ENCODE results near the gene B4GALT3. TPM values are rescaled to one million over a fixed set of nuclear protein-coding genes. Genes with fewer than 3 reads are reported as not detected.

Gene B4GALT3
- total and polyA plus RNA-seq, 4 donors, result 25.7 to 34.6 (median 31.1) TPM

- H3K27me3 ChIP-seq (ENCODE audit: control insufficient read depth in 3 of 3, insufficient read depth in 3 of 3, low read length in 2 of 3), result no peaks in the 10 kb centered on the region
- DNase-seq (no peak), ATAC-seq (ENCODE audit: insufficient read depth, low FRiP score) (no peak)
- no peak overlapping the region for H3K27ac ChIP-seq (ENCODE audit: low read depth in 1 of 2, low read length in 1 of 2)
- no peak for TF ChIP-seq CTCF (IDR thresholded peaks at IDR 0.05; ENCODE audit: control extremely low read depth, extremely low read depth)
- H3K4me3 ChIP-seq, result no peak overlapping the region
- WGBS, 2 donors, result 82 to 92% methylated on average over 21 of the region's 21 CpGs
- peaks cover 0 to 26% (median 13%) of the 10 kb centered on the region in 5 donors for H3K4me1 ChIP-seq (ENCODE audit: control insufficient read depth in 5 of 5, insufficient read depth in 5 of 5, low read length in 5 of 5)
- H3K36me3 ChIP-seq (ENCODE audit: control insufficient read depth in 4 of 4, insufficient read depth in 4 of 4, low read length in 4 of 4), result peaks cover 0 to 5% (median 0%) of the 10 kb centered on the region in 4 donors
- no peaks in the 10 kb centered on the region for H3K9me3 ChIP-seq (ENCODE audit: control insufficient read depth in 4 of 4, insufficient read depth in 3 of 4, low read length in 3 of 4)
- no peak overlapping the region for H3K9ac ChIP-seq (ENCODE audit: insufficient read depth in 1 of 2, low read length in 2 of 2)
Observed at GRCh38 chr1:161193561-161194235, 16.4 kb upstream of the B4GALT3 start.

- Histone ChIP-seq H3K36me3 (ENCODE audit: control insufficient read depth in 4 of 4, insufficient read depth in 4 of 4, low read length in 4 of 4) (peaks cover 0 to 5% (median 0%) of the 10 kb centered on the region in 4 donors), H3K9me3 (ENCODE audit: control insufficient read depth in 4 of 4, insufficient read depth in 3 of 4, low read length in 3 of 4) (no peaks in the 10 kb centered on the region), H3K27ac (ENCODE audit: low read depth in 1 of 2, low read length in 1 of 2) (no peak overlapping the region), H3K4me1 (ENCODE audit: control insufficient read depth in 5 of 5, insufficient read depth in 5 of 5, low read length in 5 of 5) (peaks cover 0 to 17% (median 7%) of the 10 kb centered on the region in 5 donors), H3K9ac (ENCODE audit: insufficient read depth in 1 of 2, low read length in 2 of 2) (no peak overlapping the region), H3K27me3 (ENCODE audit: control insufficient read depth in 3 of 3, insufficient read depth in 3 of 3, low read length in 2 of 3) (no peaks in the 10 kb centered on the region), H3K4me3 (no peak overlapping the region)
- peak; percentile 91 for TF ChIP-seq CTCF (IDR thresholded peaks at IDR 0.05; ENCODE audit: control extremely low read depth, extremely low read depth)
- ATAC-seq (ENCODE audit: insufficient read depth, low FRiP score) (peak; percentile 79), DNase-seq (peak; percentile 62 to 80 (median 78))
- 60 to 70% methylated on average over 15 of the region's 15 CpGs for WGBS, 2 donors
Observed at GRCh38 chr1:161192476-161193465, 15.5 kb upstream of the B4GALT3 start.

- Histone ChIP-seq H3K4me1 (ENCODE audit: control insufficient read depth in 5 of 5, insufficient read depth in 5 of 5, low read length in 5 of 5) (peaks cover 0 to 9% (median 5%) of the 10 kb centered on the region in 5 donors), H3K4me3 (no peak overlapping the region), H3K9me3 (ENCODE audit: control insufficient read depth in 4 of 4, insufficient read depth in 3 of 4, low read length in 3 of 4) (no peaks in the 10 kb centered on the region), H3K27ac (ENCODE audit: low read depth in 1 of 2, low read length in 1 of 2) (no peak overlapping the region), H3K9ac (ENCODE audit: insufficient read depth in 1 of 2, low read length in 2 of 2) (no peak overlapping the region), H3K36me3 (ENCODE audit: control insufficient read depth in 4 of 4, insufficient read depth in 4 of 4, low read length in 4 of 4) (peaks cover 0 to 5% (median 0%) of the 10 kb centered on the region in 4 donors), H3K27me3 (ENCODE audit: control insufficient read depth in 3 of 3, insufficient read depth in 3 of 3, low read length in 2 of 3) (no peaks in the 10 kb centered on the region)
- DNase-seq (no peak), ATAC-seq (ENCODE audit: insufficient read depth, low FRiP score) (no peak)
- no peak for TF ChIP-seq CTCF (IDR thresholded peaks at IDR 0.05; ENCODE audit: control extremely low read depth, extremely low read depth)
- 66% methylated on average over 8 of the region's 8 CpGs for WGBS, 2 donors
Observed at GRCh38 chr1:161191971-161192370, 14.7 kb upstream of the B4GALT3 start.

All from lung (tissue), 12 donors.